Measurements from ENCODE around the gene THG1L. TPM values are rescaled to one million over a fixed set of nuclear protein-coding genes. Genes with fewer than 3 reads are reported as not detected.

The THG1L gene
- total and polyA plus RNA-seq, 2 of the 13 experiments (the other 11 are each of a cell fraction or from before 2014, with no cell fraction given), result 16.6 to 17.2 TPM

- TF ChIP-seq MLXIP (CRISPR knock-in tag; IDR thresholded peaks at IDR 0.05; ENCODE audit: borderline replicate concordance) (peak; percentile 39; the same call in 1 of the 2 replicates), KLF13 (CRISPR knock-in tag; IDR thresholded peaks at IDR 0.05) (peak; percentile 88; the same call in 1 of the 2 replicates), ZSCAN21 (CRISPR knock-in tag; IDR thresholded peaks at IDR 0.05; ENCODE audit: borderline replicate concordance) (peak; percentile 80; the same call in 1 of the 2 replicates), ZNF605 (CRISPR knock-in tag; IDR thresholded peaks at IDR 0.05) (peak; percentile 91), IRF2 (CRISPR knock-in tag; IDR thresholded peaks at IDR 0.05) (0 out of 2 replicates have a peak, but pooled peaks have one; percentile 30), ETV5 (CRISPR knock-in tag; IDR thresholded peaks at IDR 0.05; ENCODE audit: borderline replicate concordance) (peak; percentile 83), ZNF12 (CRISPR knock-in tag; IDR thresholded peaks at IDR 0.05) (peak; percentile 84; the same call in 1 of the 2 replicates), NFE2 (CRISPR knock-in tag; IDR thresholded peaks at IDR 0.05) (no peak), ZNF780A (CRISPR knock-in tag; IDR thresholded peaks at IDR 0.05) (peak; percentile 77; the same call in 1 of the 2 replicates), ZNF580 (CRISPR knock-in tag; IDR thresholded peaks at IDR 0.05; ENCODE audit: borderline replicate concordance, low read depth) (peak; percentile 73), ZNF75D (CRISPR knock-in tag; IDR thresholded peaks at IDR 0.05; ENCODE audit: borderline replicate concordance) (no peak), CEBPZ (IDR thresholded peaks at IDR 0.05; ENCODE audit: low read length) (no peak), HNRNPK (IDR thresholded peaks at IDR 0.05; ENCODE audit: low read depth, low read length, poor library complexity, severe bottlenecking) (no peak), NFIB (CRISPR knock-in tag; IDR thresholded peaks at IDR 0.05; ENCODE audit: borderline replicate concordance) (no peak), ZNF709 (CRISPR knock-in tag; IDR thresholded peaks at IDR 0.05) (peak; percentile 88; the same call in 1 of the 2 replicates), ETS1 (CRISPR knock-in tag; IDR thresholded peaks at IDR 0.05) (0 out of 2 replicates have a peak, but pooled peaks have one; percentile 75), MAFK (conservative IDR thresholded peaks at IDR 0.05 in 1 of 2, IDR thresholded peaks at IDR 0.05 in 1 of 2; ENCODE audit: low read length in 2 of 2) (no peak), SNAPC5 (CRISPR knock-in tag; IDR thresholded peaks at IDR 0.05; ENCODE audit: borderline replicate concordance) (0 out of 2 replicates have a peak, but pooled peaks have one; percentile 36), CREB1 (IDR thresholded peaks at IDR 0.05) (0 out of 2 replicates have a peak, but pooled peaks have one; percentile 2), CREB1 (CRISPR knock-in tag; IDR thresholded peaks at IDR 0.05) (peak; percentile 35; the same call in 1 of the 2 replicates), TBL1XR1 (IDR thresholded peaks at IDR 0.05; ENCODE audit: borderline replicate concordance, low read length, partially characterized antibody) (no peak)
Observed at GRCh38 chr5:157731272-157732129, at the start of gene THG1L (continued).

Measured in HepG2 (cell line).